Activated T-cell treated with anti-CD3 and anti-CD28 coated beads, Interleukin-2, amount 50 U/mL, for 1 hour (primary cell): ENCODE data around the gene SLC66A1.
"Not testable (repeated sequence)": the region's sequence is repeated elsewhere in the genome, so short reads cannot be mapped to it uniquely, and the experiment has no call there.

Source experiments
- DNase-seq: peaks from one replicate; pipeline ENCODE4 v3.0.0-alpha.2; 2020

Gene SLC66A1

DNA sequence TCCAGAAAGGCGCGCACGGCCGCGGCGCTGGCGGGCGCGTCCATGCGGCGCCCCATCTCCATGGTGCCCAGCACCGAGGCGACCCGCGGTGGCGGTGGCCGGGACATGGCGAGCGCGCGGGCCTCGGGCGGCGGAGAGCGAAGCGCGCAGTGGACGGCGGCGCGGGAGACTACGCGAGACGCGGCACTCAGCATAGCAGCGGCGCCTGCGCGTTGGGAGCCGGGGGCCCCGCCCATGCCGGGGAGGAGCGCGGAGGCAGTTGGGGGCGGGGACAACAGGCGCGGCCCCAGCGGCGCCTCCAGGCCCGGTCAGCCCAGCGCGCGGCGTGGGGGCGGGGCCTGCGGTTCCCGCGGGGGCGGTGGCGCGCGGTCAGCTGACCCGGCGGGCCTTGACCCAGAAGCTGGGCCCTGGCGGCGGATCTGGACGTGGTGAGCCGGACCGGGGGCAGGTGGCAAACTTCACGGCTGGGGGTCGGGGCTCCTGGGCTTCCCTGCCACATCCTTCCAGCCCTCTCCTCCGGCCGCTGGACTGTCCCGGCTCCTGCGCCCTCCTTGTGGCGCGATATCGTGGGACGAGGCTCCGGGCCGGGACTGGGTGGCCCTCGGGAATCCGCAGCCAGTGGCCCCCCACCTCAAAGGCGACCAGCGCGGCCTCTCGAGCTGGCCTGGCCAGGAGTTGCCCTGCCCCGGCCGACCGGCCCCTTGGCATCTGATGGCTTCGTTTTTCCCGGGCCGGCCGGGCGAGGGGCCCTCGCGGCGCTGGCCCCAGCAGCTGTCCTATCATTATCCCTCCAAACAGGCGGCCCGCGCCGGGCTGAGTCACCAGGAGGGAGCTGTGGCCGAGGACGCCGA lies at the start of gene SLC66A1, which contains the start of gene AKR7A2:
Gene SLC66A1, plus strand, starts transcription at position 396 of the 851 bp plus-strand sequence. CDS start 5,352 bp downstream, outside the sequence.
Gene AKR7A2, minus strand, starts transcription at position 214 of the 851 bp plus-strand sequence. Its CDS starts 20 bp downstream, at position 194.
- DNase-seq, result peak; percentile 94

DNA sequence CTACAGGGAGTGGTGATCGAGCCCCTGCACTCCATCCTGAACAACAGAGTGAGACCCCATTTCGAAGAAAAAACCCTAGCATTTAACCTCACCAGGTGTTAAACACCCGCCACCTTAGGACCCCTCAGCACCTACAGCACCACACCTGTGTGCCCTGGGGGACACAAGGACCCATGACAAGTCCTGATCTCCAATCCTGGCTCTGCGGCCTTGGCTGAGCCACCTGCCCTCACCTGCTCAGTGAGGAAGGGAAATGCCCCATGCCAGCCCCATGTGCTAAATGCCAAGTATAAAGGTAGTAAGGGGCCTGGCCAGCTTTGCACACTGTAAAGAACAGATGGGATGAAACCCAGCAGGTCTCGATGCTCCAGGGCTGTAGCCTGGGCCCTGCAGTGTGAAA lies 49.4 kb upstream of the SLC66A1 start:
- no peak for DNase-seq

DNA sequence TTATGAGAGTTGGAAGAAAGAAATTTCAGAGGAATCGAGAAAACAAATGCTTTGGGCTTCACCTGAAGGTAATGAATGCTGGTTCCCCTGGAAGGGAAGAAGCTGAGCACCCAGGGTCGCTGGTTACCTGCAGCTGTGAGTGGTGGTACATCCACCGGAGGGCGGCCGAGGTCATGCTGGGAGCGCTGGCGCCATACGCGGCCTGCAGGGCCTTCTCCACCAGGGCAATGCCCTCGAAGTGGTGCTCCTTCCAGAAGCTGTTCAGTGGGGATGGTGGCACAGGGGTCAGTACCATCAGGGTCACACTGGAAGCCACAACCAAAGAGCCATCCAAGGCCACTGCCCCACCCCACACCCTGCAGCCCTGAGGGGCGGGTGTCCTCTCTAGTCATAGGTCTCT lies 43.7 kb upstream of the SLC66A1 start:
- no peak for DNase-seq

GRCh38 chr1:19269427-19270342 lies 42.4 kb upstream of the SLC66A1 start:
- DNase-seq, result not testable (repeated sequence)

DNA sequence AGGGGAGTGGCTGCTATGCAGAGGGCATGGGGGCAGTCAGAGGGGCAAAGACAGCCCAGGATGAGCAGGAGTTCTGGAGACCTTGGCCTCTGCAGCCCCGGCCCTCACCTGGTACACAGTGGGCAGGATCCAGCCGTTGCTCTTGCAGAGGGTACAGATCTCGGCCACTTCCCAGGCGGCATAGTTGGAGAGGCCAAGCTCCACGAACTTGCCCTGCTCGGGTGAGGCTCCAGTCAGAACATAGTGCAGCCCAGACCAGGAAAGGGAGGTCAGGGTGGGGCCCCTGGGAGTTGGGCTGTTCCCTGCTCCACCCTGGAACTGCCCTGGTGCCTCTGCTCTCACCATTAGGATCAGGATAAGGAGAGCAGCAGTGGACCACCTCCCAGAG lies 41.8 kb upstream of the SLC66A1 start:
- DNase-seq, result not testable (repeated sequence)

DNA sequence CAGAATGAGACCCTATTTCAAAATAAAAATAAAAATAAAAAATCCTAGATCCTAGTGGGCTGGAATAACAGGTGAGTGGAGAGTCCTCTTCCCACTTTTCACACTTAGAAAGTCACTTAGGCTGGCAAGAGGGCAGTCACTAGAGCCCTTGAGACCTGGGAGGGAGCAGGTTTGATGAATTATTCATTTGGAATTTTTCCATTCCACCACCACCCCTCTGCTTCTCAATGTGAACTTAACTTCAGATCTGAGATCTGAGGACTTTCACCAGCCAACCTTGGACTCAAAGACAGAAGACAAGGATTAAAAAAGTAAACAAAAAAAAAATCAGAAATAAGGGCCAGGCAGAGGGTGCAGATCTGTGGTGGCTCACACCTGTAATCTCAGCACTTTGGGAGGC lies 40.1 kb upstream of the SLC66A1 start:
- no peak for DNase-seq

GRCh38 chr1:19273106-19273843 lies 38.9 kb upstream of the SLC66A1 start:
- no peak for DNase-seq

DNA sequence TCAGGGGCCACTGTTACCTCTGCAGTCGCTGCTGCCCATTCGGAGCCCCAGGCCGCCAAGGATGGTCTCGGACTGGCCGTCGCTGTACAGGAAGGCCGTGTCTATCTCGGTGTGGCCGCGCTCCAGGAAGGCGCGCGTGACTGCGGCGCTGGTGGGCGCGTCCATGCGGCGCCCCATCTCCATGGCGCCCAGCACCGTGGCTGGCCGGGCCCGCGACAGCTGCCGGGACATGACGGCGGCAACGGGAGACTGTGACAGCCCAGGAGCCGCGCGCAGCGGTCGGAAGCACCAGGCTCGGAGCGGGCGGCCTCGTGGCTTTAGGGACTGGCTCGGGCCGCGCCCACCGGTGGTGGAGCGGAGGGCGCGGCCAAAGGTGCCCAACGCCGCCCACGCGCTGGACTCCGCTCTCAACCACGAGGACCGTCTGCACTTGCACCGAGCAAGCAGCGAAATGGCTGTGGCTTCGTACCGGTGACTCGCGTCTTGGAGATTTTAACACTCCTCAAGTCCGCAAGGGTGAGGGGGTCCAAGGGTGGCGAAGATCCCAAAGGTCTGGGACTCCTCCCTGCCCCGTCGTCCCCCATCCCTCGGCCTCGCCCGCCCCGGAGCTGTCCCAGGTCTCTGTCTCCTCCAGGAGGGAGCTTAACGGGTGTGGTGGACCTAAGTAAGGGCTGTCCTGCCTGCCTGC lies 38.1 kb upstream of the SLC66A1 start:
- DNase-seq, result not testable (repeated sequence)

GRCh38 chr1:19274636-19275035 lies 37.5 kb upstream of the SLC66A1 start:
- DNase-seq, result no peak

- DNase-seq, result no peak
These were observed 28.2 kb upstream of the SLC66A1 start for GRCh38 chr1:19283891-19284290.

DNA sequence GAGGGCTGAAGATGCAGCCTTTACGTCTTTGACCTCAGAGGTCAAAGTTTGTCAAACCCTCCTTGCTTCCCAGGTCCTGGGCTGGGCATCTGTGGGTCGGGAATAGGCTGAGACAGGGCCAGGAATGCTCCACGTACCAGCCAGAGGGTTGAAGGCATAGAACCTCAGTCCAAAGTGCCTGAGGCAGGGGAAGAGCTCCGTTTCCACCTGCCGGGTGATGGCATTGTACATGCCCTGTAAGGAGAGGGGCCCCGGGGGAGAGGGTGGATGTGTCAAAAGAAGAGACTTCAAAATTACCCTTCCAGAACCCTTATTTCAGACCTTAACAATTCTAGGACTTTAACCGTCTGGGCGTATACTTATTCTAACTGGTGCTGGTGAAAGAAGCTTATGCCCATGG lies 27.2 kb upstream of the SLC66A1 start:
- no peak for DNase-seq

GRCh38 chr1:19285366-19285765 lies 26.8 kb upstream of the SLC66A1 start:
- not testable (repeated sequence) for DNase-seq

GRCh38 chr1:19285807-19286206 lies 26.3 kb upstream of the SLC66A1 start:
- DNase-seq, result not testable (repeated sequence)

- DNase-seq, result no peak
These were observed 24.5 kb upstream of the SLC66A1 start for GRCh38 chr1:19287436-19288185.

GRCh38 chr1:19288324-19289241 lies 23.5 kb upstream of the SLC66A1 start, which contains the start of gene AKR7A3:
Gene AKR7A3, minus strand, starts transcription at chr1:19288770. Its CDS starts 61 bp downstream, at chr1:19288709.
- DNase-seq, result peak; percentile 69

DNA sequence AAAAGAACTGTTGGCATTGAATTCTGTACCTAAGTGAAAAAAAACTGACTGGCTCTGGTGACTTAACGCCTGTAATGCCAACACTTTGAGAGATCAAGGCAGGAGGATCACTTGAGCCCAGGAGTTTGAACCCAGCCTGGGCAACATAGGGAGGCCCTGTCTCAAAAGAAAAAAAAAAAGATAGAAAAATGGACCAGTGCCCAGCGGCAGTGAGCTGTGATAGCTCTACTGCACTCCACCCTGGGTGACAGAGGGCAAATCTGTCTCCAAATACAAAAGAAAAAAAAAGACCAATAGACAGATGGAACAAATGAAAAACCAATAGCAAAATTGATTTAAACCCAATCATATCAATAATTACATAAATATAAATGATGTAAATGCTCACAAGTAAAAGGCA lies 22.9 kb upstream of the SLC66A1 start:
- DNase-seq, result no peak

DNA sequence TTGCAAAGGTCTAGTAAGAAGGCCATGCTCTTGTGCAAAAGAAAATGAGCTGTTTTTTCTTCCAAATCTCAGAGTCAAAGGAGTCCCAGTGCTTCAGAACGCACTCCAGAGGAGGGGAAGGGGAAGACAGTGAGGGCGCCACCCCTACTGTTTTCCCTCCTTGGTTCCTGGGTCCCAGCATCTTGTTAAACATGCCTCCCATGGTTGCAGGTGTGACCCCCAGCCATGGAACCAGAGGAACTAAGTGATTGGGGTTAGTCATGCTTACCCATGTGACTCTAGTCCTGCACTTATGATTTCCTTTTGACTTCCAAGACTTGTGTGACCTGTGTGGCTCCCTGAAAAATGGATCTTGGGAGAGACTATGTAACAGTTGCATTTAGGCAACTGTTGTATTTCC lies 17.5 kb upstream of the SLC66A1 start:
- DNase-seq, result no peak

DNA sequence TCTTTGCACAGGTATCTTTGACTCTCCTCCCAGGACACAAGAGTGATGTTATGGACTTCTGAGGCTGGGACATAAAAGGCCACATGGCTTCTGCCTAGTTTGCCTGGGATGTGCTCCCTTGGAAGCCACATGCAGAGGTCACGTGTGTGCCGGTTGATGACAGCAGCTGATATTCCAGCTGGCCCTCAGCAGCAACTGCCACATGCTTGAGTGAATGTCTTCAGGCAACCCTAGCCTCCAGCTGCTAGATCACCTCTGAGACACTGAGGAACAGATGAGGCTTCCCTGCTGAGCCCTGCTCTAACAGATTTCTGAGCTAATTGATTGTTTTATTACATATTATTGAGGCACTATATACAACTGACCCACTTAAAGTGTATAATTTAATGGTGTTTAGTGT lies 11.9 kb upstream of the SLC66A1 start:
- DNase-seq, result no peak

DNA sequence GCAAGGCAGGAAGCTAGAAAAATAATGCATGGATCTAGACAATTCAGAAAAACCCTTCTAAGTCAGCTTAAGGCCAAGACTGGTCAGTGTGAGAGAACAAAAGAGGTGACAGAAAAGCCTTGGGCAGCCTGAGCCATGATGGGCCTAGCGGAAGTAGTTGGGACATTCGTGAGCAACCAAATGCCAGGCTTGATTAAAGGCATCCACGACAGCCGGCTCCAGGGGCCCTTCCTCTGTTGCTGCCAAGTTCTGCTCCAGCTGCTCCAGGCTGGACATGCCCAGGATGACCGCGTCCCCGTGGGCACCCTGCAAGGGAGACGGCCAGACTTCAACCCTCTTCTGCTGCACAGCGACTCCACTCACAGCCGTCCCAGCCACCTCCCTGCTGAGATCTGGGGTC lies 8.0 kb upstream of the SLC66A1 start:
- DNase-seq, result not testable (repeated sequence)

DNA sequence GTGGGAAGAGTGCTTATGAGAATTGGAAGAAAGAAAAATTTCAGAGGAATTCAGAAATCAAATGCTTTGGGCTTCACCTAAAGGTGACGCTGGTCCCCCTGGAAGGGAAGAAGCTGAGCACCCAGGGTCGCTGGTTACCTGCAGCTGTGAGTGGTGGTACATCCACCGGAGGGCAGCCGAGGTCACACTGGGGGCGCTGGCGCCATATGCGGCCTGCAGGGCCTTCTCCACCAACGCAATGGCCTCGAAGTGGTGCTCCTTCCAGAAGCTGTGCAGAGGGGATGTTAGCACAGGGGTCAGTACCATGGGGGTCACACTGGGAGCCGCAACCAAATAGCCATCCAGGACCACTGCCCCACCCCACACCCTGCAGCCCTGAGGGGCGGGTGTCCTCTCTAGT lies 6.2 kb upstream of the SLC66A1 start:
- DNase-seq, result no peak
